HuH-7.5 (cell line): ENCODE results near the gene ATG9A.

Source experiments
- DNase-seq: peaks from one replicate; pipeline ENCODE4 v3.0.0; 2011; ENCODE audit warnings: low spot score

The ATG9A gene

GRCh38 chr2:219252900-219253752 lies 23.7 kb upstream of the ATG9A start, which contains the start of gene TUBA4B:
TUBA4B (plus strand) TSS chr2:219253243; CDS start chr2:219253408, 165 bp downstream.
- no peak for DNase-seq

- DNase-seq = no peak
These were observed 23.1 kb upstream of the ATG9A start for GRCh38 chr2:219252570-219252899.

- no peak for DNase-seq
These were observed 22.6 kb upstream of the ATG9A start for GRCh38 chr2:219252084-219252483.

GRCh38 chr2:219251656-219252055 lies 22.2 kb upstream of the ATG9A start:
- DNase-seq = no peak

- no peak for DNase-seq
These were observed 20.8 kb upstream of the ATG9A start for GRCh38 chr2:219250049-219250781.

- DNase-seq = peak; percentile 76
These were observed 20.0 kb upstream of the ATG9A start for GRCh38 chr2:219249203-219249980.

- no peak for DNase-seq
These were observed 19.4 kb upstream of the ATG9A start for GRCh38 chr2:219248845-219249202.

GRCh38 chr2:219247678-219248642 lies 18.5 kb upstream of the ATG9A start:
- DNase-seq = no peak

- DNase-seq = no peak
These were observed 17.1 kb upstream of the ATG9A start for GRCh38 chr2:219246559-219246958.

- DNase-seq = no peak
These were observed 16.4 kb upstream of the ATG9A start for GRCh38 chr2:219245899-219246230.

GRCh38 chr2:219245148-219245898 lies 15.9 kb upstream of the ATG9A start, which contains the start of the genes GLB1L and STK16:
GLB1L (minus strand) TSS chr2:219245444; CDS start chr2:219243573, 1,871 bp downstream.
STK16 (plus strand) TSS chr2:219245479; CDS start chr2:219246000, 521 bp downstream.
- DNase-seq = peak; percentile 95

GRCh38 chr2:219244789-219245147 lies 15.3 kb upstream of the ATG9A start:
- no peak for DNase-seq

GRCh38 chr2:219243291-219243761 lies 13.9 kb upstream of the ATG9A start:
- no peak for DNase-seq

GRCh38 chr2:219234331-219234730 lies 4.9 kb upstream of the ATG9A start:
- no peak for DNase-seq

- peak; percentile 59 for DNase-seq
These were observed 664 bp upstream of the ATG9A start for GRCh38 chr2:219230059-219230540.

- no peak for DNase-seq
These were observed 528 bp downstream of the ATG9A start for GRCh38 chr2:219228911-219229304.

- no peak for DNase-seq
These were observed 1.2 kb downstream of the ATG9A start for GRCh38 chr2:219228041-219228910.

GRCh38 chr2:219225350-219225749 lies 4.1 kb downstream of the ATG9A start:
- no peak for DNase-seq

GRCh38 chr2:219223831-219224610 lies 5.4 kb downstream of the ATG9A start:
- no peak for DNase-seq
